ENCODE data around the gene PLEKHG5.

PLEKHG5 gene

GRCh38 chr1:6424619-6425593 is 66.6 kb downstream of the PLEKHG5 start, which contains the start of gene ESPN:
TSS of gene ESPN (plus strand) at chr1:6424776. CDS start at chr1:6424956, 180 bp downstream.
- DNase-seq: no peak

- no peak for DNase-seq
These were observed 67.4 kb downstream of the PLEKHG5 start for GRCh38 chr1:6424000-6424565.

GRCh38 chr1:6423321-6423999 is 68.0 kb downstream of the PLEKHG5 start:
- peak; percentile 88 for DNase-seq

GRCh38 chr1:6421266-6421665 is 70.2 kb downstream of the PLEKHG5 start:
- no peak for DNase-seq

- DNase-seq: no peak
These were observed 70.9 kb downstream of the PLEKHG5 start for GRCh38 chr1:6420454-6421042.

GRCh38 chr1:6419804-6420453 is 71.5 kb downstream of the PLEKHG5 start, which contains the start of gene HES2:
TSS of gene HES2 (minus strand) at chr1:6419919. CDS start at chr1:6419820, 99 bp downstream.
- DNase-seq: peak; percentile 74

- no peak for DNase-seq
These were observed 72.1 kb downstream of the PLEKHG5 start for GRCh38 chr1:6419397-6419803.

GRCh38 chr1:6418668-6419396 is 72.6 kb downstream of the PLEKHG5 start:
- DNase-seq: no peak

- DNase-seq: no peak
These were observed 73.4 kb downstream of the PLEKHG5 start for GRCh38 chr1:6417961-6418667.
